Upper lobe of left lung (tissue), 4 donors: ENCODE measurements around the gene EGFR.

Experiments
- CTCF ChIP-seq, 6 experiments: fragments of 450-650 bp in 4 of 6; fragments of 200-600 bp in 2 of 6; sonication (generic) in 2 of 6; IDR thresholded peaks; one replicate each; pipeline ENCODE4 v1.5.1; 2016 to 2019; ENCODE audit warnings: antibody characterized with exemption in 6 of 6
- EP300 ChIP-seq, 4 donors: sonication (generic); formaldehyde crosslinking; IDR thresholded peaks; one replicate each; pipeline ENCODE4 v1.5.1; 2017; ENCODE audit warnings: antibody characterized with exemption in 4 of 4, control low read depth in 2 of 4
- POLR2A ChIP-seq, 4 donors: fragments of 450-650 bp; IDR thresholded peaks; one replicate each; pipeline ENCODE4 v1.5.1; 2016 to 2017; ENCODE audit warnings: antibody characterized with exemption in 4 of 4, mild to moderate bottlenecking in 2 of 4
- POLR2AphosphoS5 ChIP-seq, 2 donors: sonication (generic); formaldehyde crosslinking; IDR thresholded peaks; one replicate each; pipeline ENCODE4 v1.5.1; 2017; ENCODE audit warnings: antibody characterized with exemption in 2 of 2

GRCh38 chr7:55254242-55254595, 235.4 kb downstream of the EGFR start:
- TF ChIP-seq CTCF (IDR thresholded peaks at IDR 0.05) (no peak), POLR2A (IDR thresholded peaks at IDR 0.05) (no peak), EP300 (IDR thresholded peaks at IDR 0.05) (no peak), POLR2AphosphoS5 (IDR thresholded peaks at IDR 0.05) (no peak)
